ENCODE data around the gene RELN. TPM values are rescaled to one million over a fixed set of nuclear protein-coding genes. Genes with fewer than 3 reads are reported as not detected.

RELN gene
- total RNA-seq, 1 donor from 2014 or later: 17.5 TPM

- no peak for DNase-seq (ENCODE audit: extremely low spot score, unreplicated experiment)
- H3K36me3 Mint-ChIP-seq: no peaks in the 10 kb centered on the region
- H3K4me3 Mint-ChIP-seq: no peak overlapping the region
- H3K9me3 Mint-ChIP-seq: peaks cover 6% of the 10 kb centered on the region
- H3K4me1 Mint-ChIP-seq (ENCODE audit: unreplicated experiment): no peaks in the 10 kb centered on the region
- H3K27me3 Mint-ChIP-seq: peaks cover 1% of the 10 kb centered on the region
- no peak for TF ChIP-seq CTCF (conservative IDR thresholded peaks at IDR 0.05)
- H3K27ac Mint-ChIP-seq: no peak overlapping the region
Measured at GRCh38 chr7:103727982-103728610, 261.4 kb downstream of the RELN start.

- H3K9me3 Mint-ChIP-seq: no peaks in the 10 kb centered on the region
- no peaks in the 10 kb centered on the region for H3K36me3 Mint-ChIP-seq
- H3K4me3 Mint-ChIP-seq: no peak overlapping the region
- H3K27me3 Mint-ChIP-seq: peaks cover 7% of the 10 kb centered on the region
- DNase-seq (ENCODE audit: extremely low spot score, unreplicated experiment): no peak
- no peak overlapping the region for H3K27ac Mint-ChIP-seq
- H3K4me1 Mint-ChIP-seq (ENCODE audit: unreplicated experiment): no peaks in the 10 kb centered on the region
- TF ChIP-seq CTCF (conservative IDR thresholded peaks at IDR 0.05): no peak
Measured at GRCh38 chr7:103719070-103719469, 270.4 kb downstream of the RELN start.

- Mint-ChIP-seq H3K36me3 (no peaks in the 10 kb centered on the region), H3K9me3 (no peaks in the 10 kb centered on the region), H3K4me1 (ENCODE audit: unreplicated experiment) (no peaks in the 10 kb centered on the region), H3K4me3 (no peak overlapping the region), H3K27me3 (peaks cover 7% of the 10 kb centered on the region), H3K27ac (no peak overlapping the region)
- DNase-seq (ENCODE audit: extremely low spot score, unreplicated experiment): no peak
- no peak for TF ChIP-seq CTCF (conservative IDR thresholded peaks at IDR 0.05)
Measured at GRCh38 chr7:103718482-103719061, 270.9 kb downstream of the RELN start.

GRCh38 chr7:103717574-103717973, 271.9 kb downstream of the RELN start:
- H3K9me3 Mint-ChIP-seq: no peaks in the 10 kb centered on the region
- peaks cover 3% of the 10 kb centered on the region for H3K27me3 Mint-ChIP-seq
- H3K27ac Mint-ChIP-seq: no peak overlapping the region
- no peak overlapping the region for H3K4me3 Mint-ChIP-seq
- H3K4me1 Mint-ChIP-seq (ENCODE audit: unreplicated experiment): no peaks in the 10 kb centered on the region
- TF ChIP-seq CTCF (conservative IDR thresholded peaks at IDR 0.05): no peak
- H3K36me3 Mint-ChIP-seq: no peaks in the 10 kb centered on the region
- DNase-seq (ENCODE audit: extremely low spot score, unreplicated experiment): no peak

GRCh38 chr7:103715376-103716120, 273.9 kb downstream of the RELN start:
- Mint-ChIP-seq H3K4me1 (ENCODE audit: unreplicated experiment) (no peaks in the 10 kb centered on the region), H3K36me3 (no peaks in the 10 kb centered on the region), H3K9me3 (no peaks in the 10 kb centered on the region), H3K27ac (no peak overlapping the region), H3K27me3 (peaks cover 3% of the 10 kb centered on the region), H3K4me3 (no peak overlapping the region)
- no peak for DNase-seq (ENCODE audit: extremely low spot score, unreplicated experiment)
- TF ChIP-seq CTCF (conservative IDR thresholded peaks at IDR 0.05): no peak

Measured in type B pancreatic cell (in vitro differentiated cells).